ENCODE results near the gene SQOR.

The SQOR gene
- total RNA-seq = 102 to 236 (median 147) reads per million in 18 experiments

DNA sequence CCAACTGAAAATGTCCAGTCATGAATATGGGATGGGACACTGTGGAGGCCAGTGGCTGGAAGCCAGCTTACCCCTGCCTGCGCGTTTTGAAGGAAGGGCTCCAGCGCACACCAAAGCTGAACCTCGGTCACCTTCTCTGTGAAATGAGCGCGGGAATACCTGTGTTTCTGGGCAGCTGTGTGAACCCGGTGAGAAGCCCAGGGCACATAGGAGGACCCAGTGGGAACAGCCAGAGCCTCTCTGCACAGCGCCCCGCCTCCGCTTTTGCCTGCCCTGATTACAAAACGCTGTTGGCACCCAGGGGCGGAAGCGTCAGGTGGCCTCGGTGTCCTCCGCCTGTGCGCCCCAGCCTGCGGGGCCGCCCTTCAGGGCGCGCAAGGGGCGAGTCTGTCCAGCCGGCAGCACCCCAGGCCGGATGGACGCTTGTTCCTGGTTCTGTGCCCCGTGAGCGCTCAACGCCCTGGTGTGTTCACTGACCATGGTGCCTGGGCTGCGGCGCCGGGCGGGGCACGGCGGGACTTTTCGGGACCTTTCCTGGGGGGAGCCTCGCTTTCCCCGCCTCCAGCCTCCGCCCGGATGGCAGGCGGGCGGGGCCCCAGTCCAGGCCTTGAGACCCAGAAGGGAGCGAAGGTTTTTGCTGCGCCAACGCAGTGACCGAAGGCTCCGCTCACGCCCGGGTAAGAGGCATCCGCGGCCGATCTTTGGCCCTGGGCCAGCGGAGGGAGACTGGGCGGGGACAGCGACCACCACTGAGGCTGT lies at the start of gene SQOR:
Gene SQOR, plus strand, starts transcription at position 598 of the 759 bp plus-strand sequence. CDS start 23,895 bp downstream, outside the sequence.
- peak; percentile 96 to 97 for DNase-seq

- no peak for DNase-seq
These were observed 49.6 kb upstream of the SQOR start for GRCh38 chr15:45585069-45585791.

DNA sequence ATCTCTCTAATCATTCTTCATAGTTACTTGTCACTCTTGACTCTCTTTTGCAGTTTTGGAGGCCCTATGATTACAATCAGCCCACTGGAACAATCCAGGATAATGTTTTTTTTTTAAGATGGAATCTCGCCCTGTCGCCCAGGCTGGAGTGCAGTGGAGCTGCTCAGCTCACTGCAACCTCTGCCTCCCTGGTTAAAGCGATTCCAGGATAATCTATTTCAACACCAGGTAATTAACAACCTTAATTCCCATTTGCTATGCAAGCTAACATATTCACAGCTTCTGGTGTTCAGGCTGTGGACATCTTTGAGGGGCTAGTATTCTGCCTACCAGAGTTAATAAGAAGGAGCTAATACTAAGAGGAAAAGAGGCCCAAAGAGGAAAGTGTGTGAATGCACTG lies 48.7 kb upstream of the SQOR start:
- DNase-seq = no peak

DNA sequence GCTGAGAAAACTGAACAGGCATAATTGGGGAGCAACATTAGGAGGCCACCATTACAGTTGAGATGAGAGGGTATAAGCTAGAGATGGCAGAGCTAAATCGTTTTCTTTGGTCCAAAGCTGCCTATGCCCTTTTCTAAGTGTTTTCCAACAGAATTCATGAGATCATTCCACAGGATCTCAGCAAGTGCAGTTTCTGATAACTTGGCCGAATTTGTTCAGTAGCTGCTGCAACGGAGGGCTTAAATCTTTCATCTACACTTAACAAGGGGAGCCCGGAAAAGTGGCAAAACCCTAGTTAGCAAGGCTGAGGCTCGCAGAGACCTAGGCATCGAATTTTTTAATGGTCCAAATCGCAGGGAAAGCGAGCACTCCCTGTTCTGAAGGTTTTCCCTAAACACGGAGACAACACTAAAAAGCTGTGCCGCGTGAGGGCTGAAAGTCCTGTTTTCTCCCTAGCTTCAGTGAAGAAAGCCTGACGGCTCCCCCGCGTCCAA lies 48.2 kb upstream of the SQOR start:
- DNase-seq = peak in 1 of 2 donors; percentile 5

- peak; percentile 96 to 98 for DNase-seq
These were observed 47.5 kb upstream of the SQOR start, which contains the start of gene BLOC1S6 for GRCh38 chr15:45587095-45587862. TSS of gene BLOC1S6 (plus strand) at chr15:45587379. CDS start at chr15:45587444, 65 bp downstream.

DNA sequence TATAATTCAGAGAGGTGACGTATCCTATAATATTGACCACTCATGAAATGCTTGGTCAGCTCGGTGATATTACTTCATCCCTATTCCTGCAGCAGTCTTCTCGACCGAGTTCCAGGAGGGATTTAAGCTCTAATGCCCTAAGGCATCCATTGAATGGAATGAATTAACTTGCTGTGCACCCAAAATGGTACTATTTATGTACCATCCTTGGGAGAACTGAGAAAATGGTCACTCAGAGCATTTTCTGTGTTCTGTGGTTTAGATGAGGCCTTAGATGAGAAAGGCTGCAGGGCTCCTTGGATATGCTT lies 47.0 kb upstream of the SQOR start:
- no peak for DNase-seq

GRCh38 chr15:45588219-45588875 lies 46.5 kb upstream of the SQOR start:
- DNase-seq = no peak

DNA sequence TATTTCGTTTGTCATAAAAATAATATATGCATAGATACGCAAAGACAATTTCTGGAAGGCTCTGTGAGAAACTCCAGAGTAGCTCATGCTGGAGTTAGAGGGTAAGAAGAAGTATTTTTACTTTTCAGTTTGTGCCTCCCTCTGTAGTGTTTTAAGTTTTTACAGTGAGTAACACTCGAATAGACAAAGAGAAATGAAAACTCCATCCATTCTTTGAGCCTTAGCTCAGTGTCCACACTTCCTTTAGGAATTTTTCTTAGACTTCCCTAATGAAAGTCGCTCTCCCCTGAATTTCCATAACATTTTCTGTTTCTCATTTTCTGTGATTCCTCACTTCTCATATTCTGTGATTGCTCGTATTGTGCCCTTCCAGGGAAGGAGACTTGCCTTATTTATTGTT lies 45.6 kb upstream of the SQOR start:
- DNase-seq = no peak

DNA sequence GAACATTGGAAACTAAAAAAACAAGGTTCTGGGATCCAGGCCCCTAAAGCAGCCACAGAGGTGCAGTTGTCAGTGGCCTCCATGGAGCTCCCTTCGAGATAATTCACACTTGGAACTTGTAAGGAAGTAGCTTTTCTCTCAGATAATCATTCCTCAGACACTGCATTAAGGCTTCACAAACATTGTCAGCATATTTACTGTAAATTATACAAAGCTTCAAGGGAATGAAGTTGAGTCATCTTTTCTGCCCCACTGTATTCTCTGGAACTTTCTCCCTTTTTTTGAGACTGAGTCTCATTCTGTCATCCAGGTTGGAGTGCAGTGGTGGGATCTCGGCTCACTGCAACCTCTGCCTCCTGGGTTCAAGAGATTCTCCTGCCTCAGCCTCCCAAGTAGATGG lies 40.5 kb upstream of the SQOR start:
- no peak for DNase-seq

- DNase-seq = no peak
These were observed 39.8 kb upstream of the SQOR start for GRCh38 chr15:45594835-45595530.

GRCh38 chr15:45603881-45604280 lies 30.9 kb upstream of the SQOR start:
- peak; percentile 30 to 57 for DNase-seq

DNA sequence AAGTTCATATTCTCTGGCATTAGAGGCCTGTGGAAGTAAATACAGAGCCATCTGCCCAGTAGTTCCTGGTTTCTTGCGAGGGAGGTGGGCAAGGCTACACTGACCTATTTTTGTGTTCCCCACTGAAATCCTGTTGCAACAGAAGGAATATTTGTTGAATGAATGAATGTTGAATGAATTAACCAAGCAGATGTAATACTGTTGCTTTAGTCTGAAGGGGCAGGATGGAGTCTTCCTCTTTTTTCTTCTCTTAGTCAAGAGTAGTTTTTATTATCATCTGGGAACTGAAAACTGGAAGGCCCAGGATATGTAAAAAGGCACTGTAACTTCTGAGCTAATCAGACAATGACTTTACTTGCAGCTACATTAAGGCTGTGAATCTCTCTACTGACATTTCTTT lies 30.5 kb upstream of the SQOR start:
- DNase-seq = peak; percentile 52 to 74

DNA sequence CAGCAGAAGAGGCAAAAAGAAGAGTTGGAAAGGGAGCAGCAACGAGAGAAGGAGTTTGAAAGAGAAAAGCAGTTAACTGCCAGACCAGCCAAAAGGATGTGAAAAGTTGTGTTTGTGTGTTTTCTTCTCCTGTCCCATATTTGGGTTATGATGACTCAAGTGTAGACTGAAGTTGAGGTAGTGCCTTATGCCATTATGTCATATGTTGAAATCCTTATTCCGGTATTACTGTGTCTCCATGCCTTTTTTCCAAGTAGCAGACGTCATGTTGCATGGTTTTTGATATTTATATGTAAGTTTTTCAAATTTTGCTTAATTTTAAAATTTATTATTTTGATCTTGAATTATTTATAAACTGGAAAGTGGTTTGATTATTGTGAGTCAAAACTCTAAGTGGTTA lies 28.4 kb upstream of the SQOR start:
- peak; percentile 34 to 46 for DNase-seq

DNA sequence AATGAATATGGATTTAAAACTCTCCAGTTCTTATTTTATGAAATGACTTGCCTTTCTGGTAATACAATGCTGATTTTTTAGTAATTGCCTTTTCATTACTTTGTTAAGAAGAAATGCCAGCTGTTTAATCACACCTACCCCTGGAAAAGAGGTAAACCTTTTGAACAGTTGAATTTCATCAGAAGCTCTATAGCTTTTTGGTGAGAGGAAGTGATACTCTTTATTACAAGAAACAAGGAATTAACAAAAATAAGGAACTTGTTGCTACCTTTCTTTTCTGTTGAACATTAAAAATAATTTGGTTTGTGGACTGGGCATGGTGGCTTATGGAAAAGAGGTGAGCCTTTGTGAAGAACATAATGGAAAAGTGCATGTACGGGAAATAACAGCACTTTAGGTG lies 28.0 kb upstream of the SQOR start:
- DNase-seq = peak in 1 of 2 donors; percentile 43

DNA sequence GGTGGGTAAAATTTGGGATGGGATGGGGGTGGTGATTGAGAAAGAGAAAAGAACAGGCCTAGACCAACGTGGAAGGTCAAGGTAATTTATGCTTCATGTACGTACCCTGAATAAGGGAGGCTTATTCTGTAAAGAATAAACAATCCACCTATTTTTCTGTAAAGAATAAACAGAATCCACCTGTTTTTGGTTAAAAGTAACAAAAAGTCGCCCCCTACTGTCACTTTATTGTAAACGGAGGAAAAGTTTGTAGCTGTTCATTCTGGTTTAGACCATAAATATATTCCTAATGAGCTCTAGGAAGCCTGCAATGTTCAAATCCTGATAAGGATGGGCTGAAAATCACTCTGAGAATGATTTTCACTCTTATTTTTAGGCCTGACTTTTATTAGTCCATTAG lies 23.5 kb upstream of the SQOR start:
- peak; percentile 30 to 46 for DNase-seq

- no peak for DNase-seq
These were observed 21.9 kb upstream of the SQOR start for GRCh38 chr15:45612790-45613415.

DNA sequence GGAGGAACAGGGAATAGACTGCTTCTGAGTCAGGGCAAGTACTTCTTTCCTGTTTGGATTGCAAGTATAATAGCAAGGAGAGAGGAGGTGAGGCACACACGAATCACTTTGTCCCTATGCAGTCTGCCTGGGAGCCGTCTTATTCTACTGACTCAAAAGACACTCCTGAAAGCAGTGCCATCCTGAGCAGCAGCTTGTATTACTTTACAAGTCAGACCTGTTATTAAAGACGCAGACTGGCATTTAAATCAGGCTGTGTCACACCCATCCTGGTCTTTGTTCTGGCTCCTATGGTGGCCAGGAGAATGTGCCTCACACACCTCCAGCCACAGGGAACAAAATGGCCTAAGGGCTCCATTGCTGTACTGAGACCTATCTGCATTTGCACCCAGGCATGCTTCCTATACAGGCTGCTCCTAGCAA lies 17.9 kb upstream of the SQOR start:
- DNase-seq = no peak

GRCh38 chr15:45618813-45619212 lies 16.0 kb upstream of the SQOR start:
- DNase-seq = no peak

DNA sequence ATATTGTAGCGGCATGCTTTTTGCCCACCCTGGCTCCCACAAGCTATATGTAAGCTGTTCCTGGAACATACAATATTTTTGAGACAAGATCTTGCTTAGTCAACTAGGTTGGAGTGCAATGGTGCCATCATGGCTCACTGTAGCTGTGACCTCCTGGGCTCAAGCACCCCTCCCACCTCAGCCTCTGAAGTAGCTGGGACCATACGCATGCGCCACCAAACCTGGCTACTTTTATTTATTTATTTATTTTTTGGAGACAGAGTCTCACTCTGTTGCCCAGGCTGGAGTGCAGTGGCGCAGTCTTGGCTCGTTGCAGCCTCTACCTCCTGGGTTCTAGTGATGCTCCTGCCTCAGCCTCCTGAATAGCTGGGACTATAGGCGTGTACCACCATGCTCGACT lies 6.7 kb upstream of the SQOR start:
- DNase-seq = no peak

DNA sequence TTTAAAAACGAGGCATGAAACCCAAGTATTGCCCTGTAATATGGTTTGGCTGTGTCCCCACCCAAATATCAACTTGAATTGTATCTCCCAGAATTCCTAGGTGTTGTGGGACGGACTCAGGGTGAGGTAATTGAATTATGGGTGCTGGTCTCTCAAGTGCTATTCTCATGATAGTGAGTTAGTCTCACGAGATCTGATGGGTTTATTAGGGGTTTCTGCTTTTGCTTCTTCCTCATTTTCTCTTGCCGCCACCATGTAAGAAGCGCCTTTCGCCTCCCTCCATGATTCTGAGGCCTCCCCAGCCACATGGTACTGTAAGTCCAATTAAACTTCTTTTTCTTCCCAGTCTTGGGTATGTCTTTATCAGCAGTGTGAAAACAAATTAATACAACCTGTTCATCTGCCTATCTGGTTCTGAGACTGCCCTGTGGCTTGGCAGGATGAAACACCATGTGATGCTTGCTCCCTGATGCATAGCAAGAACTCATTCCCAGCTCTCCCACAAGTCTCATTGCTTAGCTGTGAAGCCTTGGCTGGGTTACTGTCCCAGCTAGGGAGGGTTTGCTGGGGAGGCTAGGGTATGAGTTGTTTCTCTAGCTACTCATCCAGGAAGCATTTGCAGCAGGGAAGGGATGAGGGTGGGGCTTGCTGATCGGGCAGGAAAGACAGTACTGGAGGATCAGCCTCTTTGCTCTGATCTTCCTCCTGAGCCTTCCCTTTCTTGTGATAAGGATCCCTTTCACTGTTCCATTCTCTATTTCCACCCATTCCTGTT lies 3.7 kb upstream of the SQOR start:
- peak; percentile 26 to 52 for DNase-seq

GRCh38 chr15:45631776-45632175 lies 3.1 kb upstream of the SQOR start:
- DNase-seq = peak in 1 of 2 donors; percentile 24
